Subcutaneous abdominal adipose tissue (tissue), 5 donors: ENCODE data around the gene EPN2.

Experiments
- H3K27ac ChIP-seq: one replicate; pipeline ENCODE4 v1.7.0; 2013; ENCODE audit warnings: low read depth, mild to moderate bottlenecking, inconsistent platforms, low read length, moderate library complexity
- H3K27me3 ChIP-seq, 5 donors: one replicate each; pipeline ENCODE4 v1.7.0; 2013; ENCODE audit warnings: low read length in 5 of 5, inconsistent platforms in 1 of 5; ENCODE audit not compliant: control insufficient read depth in 5 of 5, insufficient read depth in 4 of 5
- H3K36me3 ChIP-seq, 5 donors: one replicate each; pipeline ENCODE4 v1.7.0; 2013; ENCODE audit warnings: low read length in 5 of 5; ENCODE audit not compliant: control insufficient read depth in 5 of 5, insufficient read depth in 5 of 5
- H3K4me1 ChIP-seq, 5 donors: one replicate each; pipeline ENCODE4 v1.7.0; 2013; ENCODE audit warnings: low read length in 5 of 5, mild to moderate bottlenecking in 3 of 5, moderate library complexity in 1 of 5; ENCODE audit not compliant: control insufficient read depth in 5 of 5, insufficient read depth in 5 of 5
- H3K4me3 ChIP-seq, 5 donors: one replicate each; pipeline ENCODE4 v1.7.0; 2013; ENCODE audit warnings: low read length in 5 of 5, low read depth in 1 of 5
- H3K9ac ChIP-seq, 5 donors: one replicate each; pipeline ENCODE4 v1.7.0; 2013; ENCODE audit warnings: low read length in 5 of 5, mild to moderate bottlenecking in 4 of 5, moderate library complexity in 3 of 5
- H3K9me3 ChIP-seq, 5 donors: one replicate each; pipeline ENCODE4 v1.7.0; 2013; ENCODE audit warnings: low read length in 5 of 5; ENCODE audit not compliant: control insufficient read depth in 5 of 5
- donor health status: healthy.
- donor health status: healthy.
- donor health status: healthy.
- donor health status: healthy.
- donor health status: healthy.

EPN2 gene

DNA sequence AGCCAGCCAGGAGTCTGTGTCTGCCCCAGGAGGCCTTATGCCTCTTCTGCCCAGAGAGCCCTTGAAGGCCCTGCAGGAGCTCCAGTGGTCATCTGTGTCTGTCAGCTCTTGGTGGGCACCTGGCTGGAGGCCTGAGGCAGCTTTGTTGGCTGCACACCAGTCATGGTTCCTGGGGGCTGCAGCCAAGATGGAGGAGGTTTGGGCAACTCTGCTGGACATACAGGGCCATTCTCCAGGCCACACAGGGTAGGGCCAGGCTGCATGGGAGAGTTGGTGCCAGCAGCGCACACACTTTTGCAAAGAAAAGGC is 95.9 kb downstream of the EPN2 start:
- no peak overlapping the region for H3K9ac ChIP-seq
- peaks cover 0 to 53% (median 36%) of the 10 kb centered on the region in 5 donors for H3K36me3 ChIP-seq
- H3K4me3 ChIP-seq: no peak overlapping the region
- no peaks in the 10 kb centered on the region for H3K27me3 ChIP-seq
- H3K9me3 ChIP-seq: no peaks in the 10 kb centered on the region
- H3K4me1 ChIP-seq: peaks cover 2 to 22% (median 15%) of the 10 kb centered on the region in 5 donors
- no peak overlapping the region for H3K27ac ChIP-seq

DNA sequence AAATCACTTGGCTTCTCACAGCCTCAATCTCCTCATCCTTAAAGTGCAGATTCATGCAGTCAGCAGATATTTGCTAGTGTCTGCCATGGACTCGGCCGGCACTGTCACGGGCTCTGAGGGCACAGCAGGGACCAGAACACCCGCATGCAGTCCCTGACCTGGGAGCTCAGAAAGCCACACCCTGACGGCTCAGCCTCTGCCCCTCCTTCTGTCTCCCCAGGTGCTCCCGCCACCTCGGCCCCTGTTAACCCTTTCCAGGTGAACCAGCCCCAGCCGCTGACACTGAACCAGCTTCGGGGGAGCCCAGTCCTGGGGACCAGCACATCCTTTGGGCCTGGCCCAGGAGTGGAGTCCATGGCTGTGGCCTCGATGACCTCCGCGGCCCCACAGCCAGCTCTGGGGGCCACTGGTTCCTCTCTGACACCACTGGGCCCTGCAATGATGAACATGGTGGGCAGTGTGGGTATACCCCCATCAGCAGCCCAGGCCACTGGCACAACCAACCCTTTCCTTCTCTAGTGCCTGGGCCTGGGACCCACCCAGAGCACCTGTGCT is 96.6 kb downstream of the EPN2 start:
- H3K9ac ChIP-seq: no peak overlapping the region
- no peaks in the 10 kb centered on the region for H3K27me3 ChIP-seq
- peaks cover 5 to 29% (median 20%) of the 10 kb centered on the region in 5 donors for H3K4me1 ChIP-seq
- no peak overlapping the region for H3K4me3 ChIP-seq
- no peaks in the 10 kb centered on the region for H3K9me3 ChIP-seq
- no peak overlapping the region for H3K27ac ChIP-seq
- peaks cover 0 to 49% (median 31%) of the 10 kb centered on the region in 5 donors for H3K36me3 ChIP-seq

GRCh38 chr17:19334331-19334730 is 97.2 kb downstream of the EPN2 start:
- H3K27me3 ChIP-seq: no peaks in the 10 kb centered on the region
- peaks cover 0 to 44% (median 26%) of the 10 kb centered on the region in 5 donors for H3K36me3 ChIP-seq

DNA sequence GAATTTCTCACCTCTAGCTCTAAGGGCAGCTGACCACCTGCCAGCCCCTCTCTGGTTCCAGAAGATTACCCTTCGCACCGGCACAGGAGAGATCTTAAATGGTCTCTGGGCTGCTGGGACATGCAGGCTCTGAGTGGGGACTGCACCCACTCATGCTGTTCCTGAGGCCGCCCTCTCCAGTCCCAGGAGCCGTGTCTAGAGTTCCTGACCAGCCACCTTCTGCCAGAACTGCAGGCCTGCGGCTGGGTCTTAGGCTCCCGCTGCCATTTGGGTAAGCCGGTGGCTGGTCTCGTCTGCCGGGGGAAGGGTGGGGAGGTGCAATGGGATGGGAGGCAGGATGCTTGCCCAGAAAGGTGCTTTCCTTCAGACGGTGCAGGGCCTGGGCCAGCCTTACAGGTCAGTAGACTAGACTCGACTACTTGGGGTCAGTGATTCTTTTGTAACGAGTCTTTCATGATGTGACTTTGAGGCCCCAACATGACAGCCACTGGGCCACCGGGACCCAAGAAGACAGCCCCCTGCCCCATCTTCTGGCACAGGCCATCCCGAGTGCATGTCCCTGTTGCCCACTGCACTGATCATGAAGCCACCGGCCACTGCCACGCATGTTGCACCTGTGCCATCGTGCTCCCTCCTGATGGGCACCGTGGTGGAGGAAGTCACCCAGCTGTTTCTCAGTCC is 98.9 kb downstream of the EPN2 start:
- Histone ChIP-seq H3K27ac (no peak overlapping the region), H3K36me3 (peaks cover 0 to 34% (median 21%) of the 10 kb centered on the region in 5 donors), H3K4me3 (no peak overlapping the region), H3K4me1 (peaks cover 7 to 45% (median 29%) of the 10 kb centered on the region in 5 donors), H3K27me3 (no peaks in the 10 kb centered on the region), H3K9ac (no peak overlapping the region), H3K9me3 (no peaks in the 10 kb centered on the region)

More at GRCh38 chr17:19334331-19334730, 97.2 kb downstream of the EPN2 start:
- Histone ChIP-seq H3K9me3 (no peaks in the 10 kb centered on the region), H3K4me3 (no peak overlapping the region), H3K9ac (no peak overlapping the region), H3K27ac (no peak overlapping the region), H3K4me1 (peaks cover 7 to 34% (median 25%) of the 10 kb centered on the region in 5 donors)

DNA sequence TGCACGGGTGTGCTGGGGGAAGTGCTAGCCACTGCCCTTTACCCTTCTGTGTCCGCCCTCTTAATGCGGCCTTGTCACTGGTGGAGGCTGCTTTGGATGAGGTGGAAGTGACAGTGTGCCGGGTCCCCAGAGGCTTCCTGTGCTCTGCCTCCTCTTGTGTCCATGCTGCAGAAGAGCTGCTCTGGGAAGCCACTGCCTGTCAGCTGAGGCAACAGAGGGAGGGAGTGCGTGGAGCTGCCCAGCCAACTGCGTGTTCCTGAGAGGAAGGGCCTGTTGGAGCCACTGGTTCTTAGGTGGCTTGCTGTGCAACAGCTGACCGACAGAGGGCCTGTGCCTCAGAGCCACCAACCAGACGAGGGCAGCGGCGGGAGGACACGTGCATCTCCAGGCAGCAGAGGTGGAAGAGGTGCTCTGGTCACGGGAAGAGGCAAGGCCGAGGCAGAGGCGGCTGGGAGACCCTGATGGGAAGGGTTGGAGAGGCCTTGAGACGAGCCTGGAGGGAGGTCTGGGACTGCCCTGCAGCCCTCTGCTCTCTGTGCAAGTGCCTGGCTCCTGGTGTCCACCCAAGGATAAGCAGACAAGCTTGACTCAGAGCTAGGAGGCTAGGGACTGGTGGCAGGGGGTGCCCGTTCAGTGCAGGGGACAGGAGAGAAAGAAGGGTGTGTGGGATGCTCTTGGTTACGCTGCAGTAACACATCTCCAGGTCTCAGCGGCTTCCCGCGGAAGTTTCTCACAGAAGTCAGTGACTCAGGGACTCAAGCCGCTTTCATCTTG is 100.0 kb downstream of the EPN2 start:
- H3K27ac ChIP-seq: peak overlapping the region; percentile 41
- H3K9me3 ChIP-seq: no peaks in the 10 kb centered on the region
- H3K4me3 ChIP-seq: no peak overlapping the region
- H3K36me3 ChIP-seq: peaks cover 0 to 24% (median 15%) of the 10 kb centered on the region in 5 donors
- H3K4me1 ChIP-seq: peaks cover 7 to 55% (median 33%) of the 10 kb centered on the region in 5 donors
- H3K9ac ChIP-seq: peak overlapping the region in 1 of 5 donors; percentile 48
- H3K27me3 ChIP-seq: no peaks in the 10 kb centered on the region

GRCh38 chr17:19337712-19338023 is 100.5 kb downstream of the EPN2 start:
- peaks cover 7 to 60% (median 35%) of the 10 kb centered on the region in 5 donors for H3K4me1 ChIP-seq
- peak overlapping the region in 1 of 5 donors; percentile 48 for H3K9ac ChIP-seq
- peaks cover 0 to 23% (median 15%) of the 10 kb centered on the region in 5 donors for H3K36me3 ChIP-seq
- peak overlapping the region; percentile 58 for H3K27ac ChIP-seq
- no peak overlapping the region for H3K4me3 ChIP-seq
- no peaks in the 10 kb centered on the region for H3K27me3 ChIP-seq
- H3K9me3 ChIP-seq: no peaks in the 10 kb centered on the region

DNA sequence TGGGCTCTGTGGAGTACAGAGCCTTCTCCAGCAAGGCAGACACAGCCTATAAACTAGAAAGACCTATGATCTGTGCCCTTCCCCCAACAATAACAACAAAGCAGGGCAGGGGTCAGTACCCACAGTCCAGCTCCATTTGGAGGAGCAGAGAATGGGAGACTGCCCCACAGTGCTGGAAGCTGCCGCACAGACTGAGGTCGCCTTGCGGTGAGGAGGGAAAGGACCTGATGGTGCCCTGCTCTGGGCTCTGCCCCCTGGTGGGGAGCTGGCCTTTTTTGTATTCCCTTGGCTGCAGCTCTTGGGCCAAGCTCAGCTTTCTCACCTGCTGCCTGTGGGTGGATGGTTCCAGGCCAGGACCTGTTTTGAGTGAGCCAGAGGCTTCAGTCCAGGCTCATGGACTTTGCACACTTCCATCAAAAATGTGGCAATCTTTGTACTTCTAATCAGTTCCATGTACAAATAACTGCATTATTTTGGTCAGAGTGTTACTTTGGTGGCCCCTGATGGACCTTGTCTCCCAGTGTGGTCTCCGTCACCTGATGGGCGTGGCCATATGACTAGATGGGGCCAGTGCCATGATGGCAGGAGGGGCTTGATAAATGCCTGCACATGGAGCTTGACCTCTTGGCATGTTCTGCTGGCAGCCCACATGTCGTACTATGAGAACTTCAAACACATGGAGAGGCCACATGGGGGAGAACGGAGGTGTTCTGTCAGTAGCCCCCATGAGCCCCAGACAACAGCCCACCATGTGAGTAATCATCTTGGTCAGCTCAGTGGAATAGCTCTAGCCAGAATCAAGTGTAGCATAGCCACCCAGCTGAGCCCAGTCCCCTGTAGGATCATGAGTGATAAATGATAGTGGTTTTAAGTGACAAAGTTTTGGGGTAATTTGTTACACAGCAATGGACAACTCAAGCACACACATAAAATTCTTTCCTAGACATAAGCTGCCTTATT is 101.1 kb downstream of the EPN2 start:
- Histone ChIP-seq H3K4me1 (peaks cover 7 to 67% (median 35%) of the 10 kb centered on the region in 5 donors), H3K36me3 (peaks cover 0 to 18% (median 11%) of the 10 kb centered on the region in 5 donors), H3K9me3 (no peaks in the 10 kb centered on the region), H3K27me3 (no peaks in the 10 kb centered on the region), H3K9ac (no peak overlapping the region), H3K27ac (peak overlapping the region; percentile 58), H3K4me3 (no peak overlapping the region)

DNA sequence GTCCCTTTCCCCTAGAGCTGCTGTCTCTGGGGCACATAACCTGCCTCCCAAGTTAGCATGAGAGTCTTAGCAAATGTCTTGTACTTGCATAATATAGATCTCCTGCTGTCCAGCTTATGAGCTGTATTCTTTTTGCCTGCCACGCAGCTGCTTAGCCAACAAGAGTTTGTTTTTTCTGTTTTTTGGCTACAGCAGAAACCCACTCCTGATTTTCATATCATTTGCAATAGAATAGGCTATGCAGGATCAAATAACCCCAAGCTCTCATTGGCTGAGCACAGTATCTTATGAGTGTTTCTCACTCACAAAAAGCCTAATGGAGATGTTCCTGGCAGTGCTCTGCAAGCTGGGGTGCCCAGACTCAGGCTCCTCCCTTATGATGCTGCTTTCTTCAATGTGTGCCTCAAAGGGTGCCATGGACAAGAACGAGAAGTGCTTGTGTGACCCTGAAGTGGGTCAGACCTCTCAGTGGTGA is 102.2 kb downstream of the EPN2 start:
- H3K9ac ChIP-seq: no peak overlapping the region
- H3K9me3 ChIP-seq: no peaks in the 10 kb centered on the region
- no peaks in the 10 kb centered on the region for H3K27me3 ChIP-seq
- peaks cover 9 to 76% (median 43%) of the 10 kb centered on the region in 5 donors for H3K4me1 ChIP-seq
- no peak overlapping the region for H3K4me3 ChIP-seq
- peaks cover 0 to 7% (median under 1%) of the 10 kb centered on the region in 5 donors for H3K36me3 ChIP-seq
- H3K27ac ChIP-seq: no peak overlapping the region

- H3K27ac ChIP-seq: peak overlapping the region; percentile 30
- no peaks in the 10 kb centered on the region for H3K9me3 ChIP-seq
- H3K36me3 ChIP-seq: peaks cover 0 to 5% (median 0%) of the 10 kb centered on the region in 5 donors
- H3K4me3 ChIP-seq: no peak overlapping the region
- no peak overlapping the region for H3K9ac ChIP-seq
- H3K4me1 ChIP-seq: peaks cover 16 to 84% (median 62%) of the 10 kb centered on the region in 5 donors
- no peaks in the 10 kb centered on the region for H3K27me3 ChIP-seq
Observed at GRCh38 chr17:19341211-19341631, 104.1 kb downstream of the EPN2 start.
